Fibroblast of lung (primary cell): ENCODE results near the gene SNX20.

Source experiments
- CTCF ChIP-seq, 2 donors: IDR thresholded peaks in 1 of 2; conservative IDR thresholded peaks in 1 of 2; 1 replicate in 1 of 2; 2 replicates in 1 of 2; pipeline ENCODE4 v1.5.1; 2011 to 2012; ENCODE audit warnings: low read length in 2 of 2, control low read depth in 1 of 2, inconsistent platforms in 1 of 2, low read depth in 1 of 2, mild to moderate bottlenecking in 1 of 2
- EZH2 ChIP-seq: IDR thresholded peaks from 2 replicates; pipeline ENCODE4 v1.5.1; 2012; ENCODE audit warnings: low read length, control low read depth, mild to moderate bottlenecking; ENCODE audit errors: missing control alignments

DNA sequence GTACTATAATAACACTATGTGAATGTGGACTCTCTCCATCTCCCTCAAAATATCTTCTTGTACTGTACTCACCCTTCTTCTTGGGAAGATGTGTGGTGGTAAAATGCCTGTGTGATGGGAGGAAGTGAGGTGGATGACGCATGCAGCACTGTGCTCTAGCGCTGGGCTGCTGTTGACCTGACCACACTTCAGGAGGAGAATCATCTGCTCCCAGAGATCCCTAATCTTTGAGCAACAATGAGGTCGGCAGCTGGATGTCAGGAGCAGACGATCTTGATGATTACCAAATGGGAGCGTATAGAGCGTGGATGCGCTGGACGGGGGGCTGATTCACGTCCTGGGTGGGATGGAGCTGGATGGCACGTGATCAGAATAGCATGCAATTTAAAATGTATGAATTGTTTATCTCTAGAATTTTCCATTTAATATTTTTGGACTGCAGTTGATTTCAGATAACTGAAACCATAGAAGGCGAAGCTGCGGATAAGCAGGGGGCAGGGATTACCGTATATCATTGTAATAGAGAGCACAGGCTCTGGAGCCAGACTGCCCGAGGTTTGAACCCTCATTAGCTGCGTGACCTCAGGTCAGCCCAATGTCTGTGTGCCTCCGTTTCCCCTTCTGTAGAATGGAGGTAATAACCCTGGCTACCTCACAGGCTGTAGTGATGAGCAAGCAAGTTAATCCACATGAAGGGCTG, 37.1 kb upstream of the SNX20 start:
- no peak for TF ChIP-seq CTCF (conservative IDR thresholded peaks at IDR 0.05 in 1 of 2, IDR thresholded peaks at IDR 0.05 in 1 of 2; ENCODE audit: low read depth in 1 of 2, low read length in 2 of 2)
- TF ChIP-seq EZH2 = no peak
